NCI-H510A (cell line): Measurements from ENCODE around the gene EPB42.
"Not testable (repeated sequence)": the region's sequence is repeated elsewhere in the genome, so short reads cannot be mapped to it uniquely, and the experiment has no call there.

ENCODE experiments used
- DNase-seq: peaks from one replicate; lab custom pipeline; 2025; lab: John Stamatoyannopoulos, UW

Gene EPB42

DNA sequence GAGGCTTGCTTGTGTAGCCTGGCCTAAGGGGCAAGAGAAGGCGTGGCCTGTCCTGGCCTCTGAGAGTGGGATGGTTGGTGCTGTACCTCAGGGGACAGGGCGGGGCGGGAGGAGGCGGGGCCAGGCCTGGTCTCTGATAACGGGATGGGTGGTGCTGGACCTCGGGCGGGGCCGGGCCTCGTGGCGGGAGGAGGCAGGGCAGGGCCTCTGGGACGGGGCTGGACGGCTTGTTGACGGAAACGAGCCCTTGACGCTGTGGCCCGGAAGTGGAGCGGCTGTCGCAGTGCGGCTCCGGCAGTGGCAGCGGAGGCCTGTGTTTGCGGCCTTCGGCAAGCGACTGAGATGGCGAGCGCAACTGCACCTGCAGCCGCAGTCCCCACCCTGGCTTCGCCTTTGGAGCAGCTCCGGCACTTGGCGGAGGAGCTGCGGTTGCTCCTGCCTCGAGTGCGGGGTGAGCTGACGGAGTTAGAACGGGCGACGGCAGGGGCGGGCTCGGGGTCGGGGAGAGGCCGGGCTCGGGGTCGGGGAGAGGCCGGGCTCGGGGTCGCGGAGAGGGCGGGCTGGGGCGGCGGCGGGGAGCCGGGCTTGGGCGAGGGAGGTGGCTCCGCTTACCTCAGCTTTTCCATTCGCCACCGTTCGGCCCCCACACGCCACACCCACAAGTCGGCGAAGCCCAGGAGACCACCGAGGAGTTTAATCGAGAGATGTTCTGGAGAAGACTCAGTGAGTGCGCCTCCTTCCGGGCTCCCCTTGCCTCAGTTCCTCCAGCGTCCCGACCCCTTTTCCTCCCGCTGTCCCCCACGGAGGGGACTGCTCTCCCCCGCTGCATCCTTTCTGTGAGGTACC, 35.4 kb downstream of the EPB42 start, which contains the start of gene CCNDBP1:
Gene CCNDBP1, plus strand, starts transcription at position 247 of the 846 bp plus-strand sequence. Its CDS starts 96 bp downstream, at position 343.
- DNase-seq: peak; percentile 83

GRCh38 chr15:43184407-43185124, 36.3 kb downstream of the EPB42 start:
- DNase-seq: no peak

- no peak for DNase-seq
These were observed 37.5 kb downstream of the EPB42 start for GRCh38 chr15:43183270-43183669.

GRCh38 chr15:43177147-43177546, 43.7 kb downstream of the EPB42 start:
- DNase-seq: not testable (repeated sequence)

DNA sequence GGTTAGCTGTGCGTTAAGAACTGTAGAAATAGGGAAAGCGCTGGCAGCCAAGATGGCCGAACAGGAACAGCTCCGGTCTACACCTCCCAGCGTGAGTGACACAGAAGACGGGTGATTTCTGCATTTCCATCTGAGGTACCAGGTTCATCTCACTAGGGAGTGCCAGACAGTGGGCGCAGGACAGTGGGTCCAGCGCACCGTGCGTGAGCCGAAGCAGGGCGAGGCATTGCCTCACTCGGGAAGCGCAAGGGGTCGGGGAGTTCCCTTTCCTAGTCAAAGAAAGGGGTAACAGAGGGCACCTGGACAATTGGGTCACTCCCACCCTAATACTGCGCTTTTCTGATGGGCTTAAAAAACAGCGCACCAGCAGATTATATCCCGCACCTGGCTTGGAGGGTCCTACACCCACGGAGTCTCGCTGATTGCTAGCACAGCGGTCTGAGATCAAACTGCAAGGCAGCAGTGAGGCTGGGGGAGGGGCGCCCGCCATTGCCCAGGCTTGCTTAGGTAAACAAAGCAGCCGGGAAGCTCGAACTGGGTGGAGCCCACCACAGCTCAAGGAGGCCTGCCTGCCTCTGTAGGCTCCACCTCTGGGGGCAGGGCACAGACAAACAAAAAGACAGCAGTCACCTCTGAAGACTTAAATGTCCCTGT, 45.0 kb downstream of the EPB42 start:
- DNase-seq: not testable (repeated sequence)

DNA sequence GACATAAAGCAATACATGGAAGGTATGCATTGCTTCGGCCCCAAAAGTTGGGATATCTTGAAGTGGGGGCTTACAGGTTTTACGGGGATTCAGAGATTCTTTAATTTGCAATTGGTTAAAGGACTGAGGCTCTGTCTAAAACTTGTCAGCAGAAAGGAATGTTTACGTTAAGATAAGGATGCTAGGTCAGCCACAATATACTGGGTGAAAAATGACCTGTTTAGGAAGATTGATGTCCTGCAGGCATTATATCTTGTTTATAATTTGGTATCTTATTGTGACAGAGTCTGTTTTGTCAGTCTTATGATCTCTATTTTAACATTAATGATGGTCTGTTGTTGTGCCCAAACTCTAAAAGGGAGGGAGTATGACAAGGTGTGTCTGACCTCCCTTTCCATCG, 50.9 kb downstream of the EPB42 start:
- no peak for DNase-seq

GRCh38 chr15:43168192-43169107, 52.4 kb downstream of the EPB42 start:
- no peak for DNase-seq

DNA sequence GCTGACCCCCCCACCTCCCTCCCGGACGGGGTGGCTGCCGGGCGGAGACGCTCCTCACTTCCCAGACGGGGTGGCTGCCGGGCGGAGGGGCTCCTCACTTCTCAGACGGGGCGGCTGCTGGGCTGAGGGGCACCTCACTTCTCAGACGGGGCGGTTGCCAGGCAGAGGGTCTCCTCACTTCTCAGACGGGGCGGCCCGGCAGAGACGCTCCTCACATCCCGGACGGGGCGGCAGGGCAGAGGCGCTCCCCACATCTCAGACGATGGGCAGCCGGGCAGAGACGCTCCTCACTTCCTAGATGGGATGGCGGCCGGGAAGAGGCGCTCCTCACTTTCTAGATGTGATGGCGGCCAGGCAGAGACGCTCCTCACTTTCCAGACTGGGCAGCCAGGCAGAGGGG, 53.6 kb downstream of the EPB42 start:
- not testable (repeated sequence) for DNase-seq

DNA sequence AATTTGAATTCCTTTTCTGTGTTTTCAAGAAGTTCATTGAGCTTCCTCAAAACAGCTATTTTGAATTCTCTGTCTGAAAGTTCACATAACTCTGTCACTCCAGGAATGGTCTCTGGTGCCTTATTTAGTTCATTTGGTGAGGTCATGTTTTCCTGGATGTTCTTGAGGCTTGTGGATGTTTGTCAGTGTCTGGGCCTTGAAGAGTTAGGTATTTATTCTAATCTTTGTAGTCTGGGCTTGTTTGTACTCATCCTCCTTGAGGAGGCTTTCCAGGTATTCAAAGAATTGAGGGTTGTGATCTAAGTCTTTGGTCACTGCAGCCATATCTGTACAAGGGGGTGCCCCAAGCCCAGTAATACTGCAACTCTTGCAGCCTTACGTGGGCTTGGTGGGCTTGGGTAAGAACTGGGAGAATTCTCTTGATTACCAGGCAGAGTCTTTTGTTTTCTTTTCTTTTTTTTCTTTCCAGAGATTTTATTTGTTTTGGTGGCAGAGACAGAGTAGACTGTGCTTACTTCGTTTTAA, 55.0 kb downstream of the EPB42 start:
- no peak for DNase-seq

GRCh38 chr15:43153269-43153668, 67.5 kb downstream of the EPB42 start:
- DNase-seq: no peak

DNA sequence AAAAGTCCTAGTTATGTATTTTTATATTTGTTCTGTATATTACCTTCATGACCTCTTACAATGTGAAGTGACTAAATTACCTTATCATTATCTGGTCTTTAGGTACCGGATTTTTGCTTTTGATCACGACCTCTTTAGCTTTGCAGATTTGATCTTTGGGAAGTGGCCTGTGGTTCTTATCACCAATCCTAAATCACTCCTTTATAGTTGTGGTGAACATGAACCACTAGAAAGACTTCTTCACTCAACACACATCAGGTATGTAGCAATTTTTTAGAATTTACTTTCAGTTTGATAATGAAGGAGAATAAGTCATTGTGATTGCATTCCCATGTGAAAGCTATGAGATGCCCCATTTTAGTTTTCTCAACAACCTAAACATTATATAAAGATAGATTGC, 69.1 kb downstream of the EPB42 start:
- no peak for DNase-seq

- no peak for DNase-seq
These were observed 70.5 kb downstream of the EPB42 start for GRCh38 chr15:43150191-43150929.
